ENCODE results near the gene ARNT2. TPM values are rescaled to one million over a fixed set of nuclear protein-coding genes. Genes with fewer than 3 reads are reported as not detected.
A peak's percentile ranks its signal among the peaks of the same experiment; 100 is the strongest.

The ARNT2 gene
- total RNA-seq, 1 donor from 2014 or later: 9.1 TPM

GRCh38 chr15:80547264-80547663, 143.1 kb downstream of the ARNT2 start:
- TF ChIP-seq, protein P1, sequence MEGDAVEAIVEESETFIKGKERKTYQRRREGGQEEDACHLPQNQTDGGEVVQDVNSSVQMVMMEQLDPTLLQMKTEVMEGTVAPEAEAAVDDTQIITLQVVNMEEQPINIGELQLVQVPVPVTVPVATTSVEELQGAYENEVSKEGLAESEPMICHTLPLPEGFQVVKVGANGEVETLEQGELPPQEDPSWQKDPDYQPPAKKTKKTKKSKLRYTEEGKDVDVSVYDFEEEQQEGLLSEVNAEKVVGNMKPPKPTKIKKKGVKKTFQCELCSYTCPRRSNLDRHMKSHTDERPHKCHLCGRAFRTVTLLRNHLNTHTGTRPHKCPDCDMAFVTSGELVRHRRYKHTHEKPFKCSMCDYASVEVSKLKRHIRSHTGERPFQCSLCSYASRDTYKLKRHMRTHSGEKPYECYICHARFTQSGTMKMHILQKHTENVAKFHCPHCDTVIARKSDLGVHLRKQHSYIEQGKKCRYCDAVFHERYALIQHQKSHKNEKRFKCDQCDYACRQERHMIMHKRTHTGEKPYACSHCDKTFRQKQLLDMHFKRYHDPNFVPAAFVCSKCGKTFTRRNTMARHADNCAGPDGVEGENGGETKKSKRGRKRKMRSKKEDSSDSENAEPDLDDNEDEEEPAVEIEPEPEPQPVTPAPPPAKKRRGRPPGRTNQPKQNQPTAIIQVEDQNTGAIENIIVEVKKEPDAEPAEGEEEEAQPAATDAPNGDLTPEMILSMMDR (conservative IDR thresholded peaks at IDR 0.05; ENCODE audit: low read depth, low read length): no peak
- H3K4me3 ChIP-seq (ENCODE audit: low read depth, low read length): no peak overlapping the region
- no peak for DNase-seq (ENCODE audit: low read depth)

- no peak overlapping the region for H3K4me3 ChIP-seq (ENCODE audit: low read depth, low read length)
Measured at GRCh38 chr15:80549191-80549590, 145.0 kb downstream of the ARNT2 start.

GRCh38 chr15:80549654-80550053, 145.5 kb downstream of the ARNT2 start:
- TF ChIP-seq, protein P1 (conservative IDR thresholded peaks at IDR 0.05; ENCODE audit: low read depth, low read length): no peak

More at GRCh38 chr15:80549191-80549590, 145.0 kb downstream of the ARNT2 start:
- DNase-seq (ENCODE audit: low read depth): no peak
- TF ChIP-seq, protein P1 (conservative IDR thresholded peaks at IDR 0.05; ENCODE audit: low read depth, low read length): no peak

DNA sequence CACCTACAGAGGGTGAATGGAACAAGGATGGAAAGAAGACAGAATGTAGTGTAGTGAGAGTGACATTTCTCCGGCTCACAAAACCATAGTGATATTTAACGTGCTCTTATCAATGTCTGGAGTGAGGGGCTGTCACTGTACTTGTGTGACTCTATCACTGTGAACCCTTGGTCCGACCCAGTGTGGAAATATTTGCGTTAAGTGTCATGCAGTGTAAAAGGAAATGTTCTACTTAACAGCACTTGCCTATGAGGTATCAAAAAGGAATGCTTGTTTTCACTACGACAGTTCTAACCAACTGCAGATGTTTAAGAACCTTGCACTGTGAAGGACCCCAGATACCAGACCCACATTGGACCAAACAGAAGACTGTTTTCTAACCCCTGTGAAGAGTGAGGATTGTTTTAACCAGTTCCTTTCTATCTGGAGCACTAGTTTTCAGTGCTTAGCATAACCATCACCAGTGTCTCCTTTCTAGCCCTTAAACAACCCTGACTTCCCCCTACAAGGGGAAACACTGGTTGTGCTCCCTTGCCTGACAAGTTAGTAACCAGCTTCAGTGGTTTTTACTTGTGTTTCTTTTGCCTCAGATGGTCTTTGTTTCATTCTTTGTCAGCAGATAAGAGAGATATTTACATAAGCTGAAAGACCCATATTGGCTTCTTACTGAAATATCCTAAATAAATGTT, 146.2 kb downstream of the ARNT2 start:
- no peak overlapping the region for H3K4me3 ChIP-seq (ENCODE audit: low read depth, low read length)

More at GRCh38 chr15:80549654-80550053, 145.5 kb downstream of the ARNT2 start:
- H3K4me3 ChIP-seq (ENCODE audit: low read depth, low read length): no peak overlapping the region
- DNase-seq (ENCODE audit: low read depth): no peak

GRCh38 chr15:80550908-80551260, 146.7 kb downstream of the ARNT2 start:
- TF ChIP-seq, protein P1 (conservative IDR thresholded peaks at IDR 0.05; ENCODE audit: low read depth, low read length): no peak
- no peak for DNase-seq (ENCODE audit: low read depth)
- H3K4me3 ChIP-seq (ENCODE audit: low read depth, low read length): no peak overlapping the region

More for the DNA sequence above, 146.2 kb downstream of the ARNT2 start:
- TF ChIP-seq, protein P1 (conservative IDR thresholded peaks at IDR 0.05; ENCODE audit: low read depth, low read length): no peak
- peak; percentile 47 for DNase-seq (ENCODE audit: low read depth)

GRCh38 chr15:80551348-80551747, 147.2 kb downstream of the ARNT2 start:
- DNase-seq (ENCODE audit: low read depth): no peak
- H3K4me3 ChIP-seq (ENCODE audit: low read depth, low read length): no peak overlapping the region
- TF ChIP-seq, protein P1 (conservative IDR thresholded peaks at IDR 0.05; ENCODE audit: low read depth, low read length): no peak

DNA sequence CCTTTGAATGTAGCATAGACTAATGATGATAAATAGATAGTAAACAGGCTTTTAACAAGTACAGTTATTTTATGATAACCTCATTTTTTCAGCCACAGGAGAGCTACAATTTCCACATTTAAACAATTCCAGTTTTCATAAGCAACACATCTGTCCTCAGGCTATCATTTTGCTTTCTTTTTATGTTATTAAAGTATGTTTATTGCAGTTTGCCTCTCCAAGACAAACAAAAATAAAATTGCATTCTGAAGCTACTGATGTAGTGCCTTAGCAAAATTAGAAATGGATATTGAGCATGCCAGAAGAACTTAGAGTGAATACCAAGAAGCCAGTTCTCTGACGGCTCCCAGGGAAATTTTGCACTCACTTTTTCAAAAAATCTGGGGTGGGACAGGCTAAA, 150.4 kb downstream of the ARNT2 start:
- no peak for DNase-seq (ENCODE audit: low read depth)
- TF ChIP-seq, protein P1 (conservative IDR thresholded peaks at IDR 0.05; ENCODE audit: low read depth, low read length): no peak
- no peak overlapping the region for H3K4me3 ChIP-seq (ENCODE audit: low read depth, low read length)

Measured in epithelial cell of proximal tubule (primary cell).